ENCODE measurements around the gene CDC42BPB.

The CDC42BPB gene

GRCh38 chr14:103104654-103105452, 47.5 kb upstream of the CDC42BPB start (continued):
- TF ChIP-seq, protein P1, sequence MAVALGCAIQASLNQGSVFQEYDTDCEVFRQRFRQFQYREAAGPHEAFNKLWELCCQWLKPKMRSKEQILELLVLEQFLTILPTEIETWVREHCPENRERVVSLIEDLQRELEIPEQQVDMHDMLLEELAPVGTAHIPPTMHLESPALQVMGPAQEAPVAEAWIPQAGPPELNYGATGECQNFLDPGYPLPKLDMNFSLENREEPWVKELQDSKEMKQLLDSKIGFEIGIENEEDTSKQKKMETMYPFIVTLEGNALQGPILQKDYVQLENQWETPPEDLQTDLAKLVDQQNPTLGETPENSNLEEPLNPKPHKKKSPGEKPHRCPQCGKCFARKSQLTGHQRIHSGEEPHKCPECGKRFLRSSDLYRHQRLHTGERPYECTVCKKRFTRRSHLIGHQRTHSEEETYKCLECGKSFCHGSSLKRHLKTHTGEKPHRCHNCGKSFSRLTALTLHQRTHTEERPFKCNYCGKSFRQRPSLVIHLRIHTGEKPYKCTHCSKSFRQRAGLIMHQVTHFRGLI (tag by site-specific recombination; IDR thresholded peaks at IDR 0.05): peak; percentile 57; the same call in 1 of the 2 replicates
- TF ChIP-seq KLF7 (tag by site-specific recombination; IDR thresholded peaks at IDR 0.05; ENCODE audit: borderline replicate concordance) (peak; percentile 86), ZBTB21 (tag by site-specific recombination; IDR thresholded peaks at IDR 0.05) (no peak), ZSCAN16 (tag by site-specific recombination; IDR thresholded peaks at IDR 0.05) (peak; percentile 26; the same call in 1 of the 2 replicates), ZNF639 (tag by site-specific recombination; IDR thresholded peaks at IDR 0.05) (peak; percentile 96), ZNF747 (tag by site-specific recombination; IDR thresholded peaks at IDR 0.05) (no peak; the same call in 1 of the 2 replicates), ZNF707 (tag by site-specific recombination; IDR thresholded peaks at IDR 0.05) (no peak), ZNF692 (tag by site-specific recombination; IDR thresholded peaks at IDR 0.05) (peak; percentile 77), ZSCAN18 (tag by site-specific recombination; IDR thresholded peaks at IDR 0.05) (peak; percentile 96), ZBTB17 (tag by site-specific recombination; IDR thresholded peaks at IDR 0.05) (peak; percentile 90), GLI4 (tag by site-specific recombination; IDR thresholded peaks at IDR 0.05) (peak; percentile 99), OSR2 (tag by site-specific recombination; IDR thresholded peaks at IDR 0.05) (no peak; the same call in 1 of the 2 replicates), ZEB2 (tag by site-specific recombination; IDR thresholded peaks at IDR 0.05) (peak; percentile 95), ZNF335 (tag by site-specific recombination; conservative IDR thresholded peaks at IDR 0.05) (peak; percentile 71), ZNF785 (tag by site-specific recombination; IDR thresholded peaks at IDR 0.05) (peak; percentile 98), ZNF701 (tag by site-specific recombination; IDR thresholded peaks at IDR 0.05) (no peak), ZNF366 (tag by site-specific recombination; conservative IDR thresholded peaks at IDR 0.05) (peak; percentile 88), ATF2 (tag by site-specific recombination; IDR thresholded peaks at IDR 0.05; ENCODE audit: low read depth) (no peak), ZXDB (tag by site-specific recombination; IDR thresholded peaks at IDR 0.05) (peak; percentile 75), ZNF561 (tag by site-specific recombination; IDR thresholded peaks at IDR 0.05; ENCODE audit: borderline replicate concordance) (no peak), ZNF560 (tag by site-specific recombination; IDR thresholded peaks at IDR 0.05; ENCODE audit: borderline replicate concordance) (no peak), MEIS1 (CRISPR knock-in tag; IDR thresholded peaks at IDR 0.05; ENCODE audit: borderline replicate concordance) (no peak), ZNF555 (tag by site-specific recombination; conservative IDR thresholded peaks at IDR 0.05) (no peak), OVOL3 (tag by site-specific recombination; IDR thresholded peaks at IDR 0.05) (no peak), KLF8 (tag by site-specific recombination; IDR thresholded peaks at IDR 0.05) (peak; percentile 93), ZNF501 (tag by site-specific recombination; IDR thresholded peaks at IDR 0.05) (peak; percentile 94)
- TF ChIP-seq, protein P2, sequence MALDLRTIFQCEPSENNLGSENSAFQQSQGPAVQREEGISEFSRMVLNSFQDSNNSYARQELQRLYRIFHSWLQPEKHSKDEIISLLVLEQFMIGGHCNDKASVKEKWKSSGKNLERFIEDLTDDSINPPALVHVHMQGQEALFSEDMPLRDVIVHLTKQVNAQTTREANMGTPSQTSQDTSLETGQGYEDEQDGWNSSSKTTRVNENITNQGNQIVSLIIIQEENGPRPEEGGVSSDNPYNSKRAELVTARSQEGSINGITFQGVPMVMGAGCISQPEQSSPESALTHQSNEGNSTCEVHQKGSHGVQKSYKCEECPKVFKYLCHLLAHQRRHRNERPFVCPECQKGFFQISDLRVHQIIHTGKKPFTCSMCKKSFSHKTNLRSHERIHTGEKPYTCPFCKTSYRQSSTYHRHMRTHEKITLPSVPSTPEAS (tag by site-specific recombination; IDR thresholded peaks at IDR 0.05): peak; percentile 100
- TF ChIP-seq, protein P3, sequence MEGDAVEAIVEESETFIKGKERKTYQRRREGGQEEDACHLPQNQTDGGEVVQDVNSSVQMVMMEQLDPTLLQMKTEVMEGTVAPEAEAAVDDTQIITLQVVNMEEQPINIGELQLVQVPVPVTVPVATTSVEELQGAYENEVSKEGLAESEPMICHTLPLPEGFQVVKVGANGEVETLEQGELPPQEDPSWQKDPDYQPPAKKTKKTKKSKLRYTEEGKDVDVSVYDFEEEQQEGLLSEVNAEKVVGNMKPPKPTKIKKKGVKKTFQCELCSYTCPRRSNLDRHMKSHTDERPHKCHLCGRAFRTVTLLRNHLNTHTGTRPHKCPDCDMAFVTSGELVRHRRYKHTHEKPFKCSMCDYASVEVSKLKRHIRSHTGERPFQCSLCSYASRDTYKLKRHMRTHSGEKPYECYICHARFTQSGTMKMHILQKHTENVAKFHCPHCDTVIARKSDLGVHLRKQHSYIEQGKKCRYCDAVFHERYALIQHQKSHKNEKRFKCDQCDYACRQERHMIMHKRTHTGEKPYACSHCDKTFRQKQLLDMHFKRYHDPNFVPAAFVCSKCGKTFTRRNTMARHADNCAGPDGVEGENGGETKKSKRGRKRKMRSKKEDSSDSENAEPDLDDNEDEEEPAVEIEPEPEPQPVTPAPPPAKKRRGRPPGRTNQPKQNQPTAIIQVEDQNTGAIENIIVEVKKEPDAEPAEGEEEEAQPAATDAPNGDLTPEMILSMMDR (tag by site-specific recombination; IDR thresholded peaks at IDR 0.05): peak; percentile 100
